ENCODE results near the gene MME. TPM values are rescaled to one million over a fixed set of nuclear protein-coding genes. Genes with fewer than 3 reads are reported as not detected.
"Not testable (repeated sequence)": the region's sequence is repeated elsewhere in the genome, so short reads cannot be mapped to it uniquely, and the experiment has no call there.

Gene MME
- total RNA-seq, 1 donor from 2014 or later, result 0.91 TPM

DNA sequence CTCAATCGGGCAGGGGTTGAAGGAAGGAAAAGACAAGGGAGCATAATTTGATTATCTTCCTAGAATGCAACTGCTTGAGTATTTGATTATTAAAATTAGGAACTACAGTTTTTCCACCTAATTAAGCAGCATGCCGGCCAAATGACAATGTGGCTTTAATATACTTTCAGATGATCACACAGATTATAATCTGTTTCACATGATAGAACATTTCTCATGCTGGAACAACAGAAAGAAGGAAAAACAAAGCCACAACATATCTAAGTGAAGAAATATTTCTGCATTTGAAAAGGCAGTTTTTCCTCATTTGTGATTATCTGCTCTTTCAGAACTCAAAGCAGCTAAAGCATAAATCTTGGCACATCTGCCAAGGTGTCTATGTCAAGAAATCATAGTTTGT is 130.6 kb downstream of the MME start:
- Mint-ChIP-seq H3K36me3 (ENCODE audit: low read depth) (no peaks in the 10 kb centered on the region), H3K4me1 (no peaks in the 10 kb centered on the region), H3K27ac (ENCODE audit: unreplicated experiment) (no peak overlapping the region), H3K4me3 (no peak overlapping the region), H3K9me3 (peaks cover 3% of the 10 kb centered on the region), H3K27me3 (ENCODE audit: low read depth) (no peaks in the 10 kb centered on the region)
- DNase-seq (ENCODE audit: low read depth, low spot score), result no peak
- TF ChIP-seq, protein P1, sequence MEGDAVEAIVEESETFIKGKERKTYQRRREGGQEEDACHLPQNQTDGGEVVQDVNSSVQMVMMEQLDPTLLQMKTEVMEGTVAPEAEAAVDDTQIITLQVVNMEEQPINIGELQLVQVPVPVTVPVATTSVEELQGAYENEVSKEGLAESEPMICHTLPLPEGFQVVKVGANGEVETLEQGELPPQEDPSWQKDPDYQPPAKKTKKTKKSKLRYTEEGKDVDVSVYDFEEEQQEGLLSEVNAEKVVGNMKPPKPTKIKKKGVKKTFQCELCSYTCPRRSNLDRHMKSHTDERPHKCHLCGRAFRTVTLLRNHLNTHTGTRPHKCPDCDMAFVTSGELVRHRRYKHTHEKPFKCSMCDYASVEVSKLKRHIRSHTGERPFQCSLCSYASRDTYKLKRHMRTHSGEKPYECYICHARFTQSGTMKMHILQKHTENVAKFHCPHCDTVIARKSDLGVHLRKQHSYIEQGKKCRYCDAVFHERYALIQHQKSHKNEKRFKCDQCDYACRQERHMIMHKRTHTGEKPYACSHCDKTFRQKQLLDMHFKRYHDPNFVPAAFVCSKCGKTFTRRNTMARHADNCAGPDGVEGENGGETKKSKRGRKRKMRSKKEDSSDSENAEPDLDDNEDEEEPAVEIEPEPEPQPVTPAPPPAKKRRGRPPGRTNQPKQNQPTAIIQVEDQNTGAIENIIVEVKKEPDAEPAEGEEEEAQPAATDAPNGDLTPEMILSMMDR (conservative IDR thresholded peaks at IDR 0.05), result no peak

DNA sequence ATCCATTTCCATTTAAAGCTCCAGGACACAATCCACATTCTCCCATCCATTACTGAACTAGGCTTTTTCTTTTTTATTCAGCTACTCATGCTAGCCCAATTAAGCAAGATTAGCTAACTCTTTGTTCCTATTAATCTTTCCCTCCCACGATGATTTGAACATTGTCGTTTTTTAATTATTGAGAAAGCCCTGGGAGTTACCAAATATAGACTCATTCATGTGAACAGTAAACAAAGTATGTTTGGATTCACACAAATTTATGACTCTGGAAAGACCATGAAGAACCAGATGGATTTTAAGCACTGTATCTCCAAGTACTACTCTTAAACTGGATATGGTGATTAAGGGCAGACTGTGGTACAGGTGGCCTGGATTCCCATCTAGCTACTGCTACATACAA is 131.1 kb downstream of the MME start:
- H3K9me3 Mint-ChIP-seq, result peaks cover 3% of the 10 kb centered on the region
- no peak for DNase-seq (ENCODE audit: low read depth, low spot score)
- no peaks in the 10 kb centered on the region for H3K36me3 Mint-ChIP-seq (ENCODE audit: low read depth)
- H3K27me3 Mint-ChIP-seq (ENCODE audit: low read depth), result no peaks in the 10 kb centered on the region
- TF ChIP-seq, protein P1 (conservative IDR thresholded peaks at IDR 0.05), result no peak
- H3K4me1 Mint-ChIP-seq, result no peaks in the 10 kb centered on the region
- H3K4me3 Mint-ChIP-seq, result no peak overlapping the region
- no peak overlapping the region for H3K27ac Mint-ChIP-seq (ENCODE audit: unreplicated experiment)

DNA sequence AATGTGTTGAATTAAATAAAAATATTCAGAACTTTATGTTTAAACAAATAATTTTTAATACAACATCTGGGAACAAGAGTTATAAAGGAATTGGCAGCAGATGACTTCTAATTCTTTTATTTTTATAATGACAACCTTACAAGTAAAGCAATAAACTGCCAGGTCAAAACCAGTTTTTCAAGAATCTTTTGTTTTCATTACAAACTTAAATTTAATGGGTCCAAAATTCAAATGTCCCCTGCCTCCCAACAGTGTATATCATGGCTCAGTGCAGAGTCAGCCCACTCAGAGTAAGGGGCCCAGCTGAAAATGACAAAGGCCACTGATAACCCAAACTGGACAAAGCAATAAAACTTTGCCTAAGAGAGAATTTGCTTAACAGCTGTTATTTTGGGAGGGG is 131.8 kb downstream of the MME start:
- H3K9me3 Mint-ChIP-seq, result peaks cover 3% of the 10 kb centered on the region
- TF ChIP-seq, protein P1 (conservative IDR thresholded peaks at IDR 0.05), result no peak
- H3K4me1 Mint-ChIP-seq, result no peaks in the 10 kb centered on the region
- no peaks in the 10 kb centered on the region for H3K36me3 Mint-ChIP-seq (ENCODE audit: low read depth)
- H3K27ac Mint-ChIP-seq (ENCODE audit: unreplicated experiment), result no peak overlapping the region
- no peak overlapping the region for H3K4me3 Mint-ChIP-seq
- no peak for DNase-seq (ENCODE audit: low read depth, low spot score)
- no peaks in the 10 kb centered on the region for H3K27me3 Mint-ChIP-seq (ENCODE audit: low read depth)

DNA sequence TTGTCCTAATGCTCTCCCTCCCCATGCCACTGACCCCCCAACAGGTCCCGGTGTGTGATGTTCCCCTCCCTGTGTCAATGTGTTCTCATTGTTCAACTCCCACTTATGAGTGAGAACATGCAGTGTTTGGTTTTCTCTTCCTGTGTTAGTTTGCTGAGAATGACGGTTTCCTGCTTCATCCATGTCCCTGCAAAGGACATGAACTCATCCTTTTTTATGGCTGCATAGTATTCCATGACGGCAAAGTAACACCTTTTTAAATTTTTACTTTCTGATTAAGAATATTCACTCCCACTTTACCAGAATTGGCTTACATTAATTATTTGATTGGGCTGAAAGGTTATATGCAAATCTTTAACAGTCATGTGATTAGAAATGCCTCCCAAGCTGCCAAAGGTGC is 135.9 kb downstream of the MME start:
- H3K27ac Mint-ChIP-seq (ENCODE audit: unreplicated experiment); H3K9me3 Mint-ChIP-seq; H3K27me3 Mint-ChIP-seq (ENCODE audit: low read depth); H3K36me3 Mint-ChIP-seq (ENCODE audit: low read depth); H3K4me3 Mint-ChIP-seq; H3K4me1 Mint-ChIP-seq; DNase-seq (ENCODE audit: low read depth, low spot score): not testable (repeated sequence)

DNA sequence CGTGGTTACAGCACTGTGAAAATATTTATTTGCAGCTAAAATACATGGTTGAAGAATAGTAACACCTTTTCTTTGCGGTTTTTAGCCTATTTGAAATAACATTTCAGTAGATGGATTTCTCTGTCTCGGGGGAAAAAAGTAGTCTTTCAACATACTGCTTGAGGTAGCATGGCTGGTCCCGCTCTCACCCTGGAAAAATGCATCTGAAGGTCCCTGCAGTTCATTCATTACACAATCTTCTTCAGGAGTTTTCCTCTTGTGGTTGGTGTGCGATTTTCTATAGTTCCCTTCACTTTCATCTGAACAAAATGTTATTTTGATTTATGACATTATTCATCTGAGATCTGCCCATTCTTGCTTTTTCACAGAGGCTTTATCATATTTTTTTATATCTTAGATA is 137.5 kb downstream of the MME start:
- Mint-ChIP-seq H3K9me3 (peaks cover 3% of the 10 kb centered on the region), H3K4me1 (no peaks in the 10 kb centered on the region), H3K36me3 (ENCODE audit: low read depth) (no peaks in the 10 kb centered on the region), H3K27ac (ENCODE audit: unreplicated experiment) (no peak overlapping the region), H3K4me3 (no peak overlapping the region), H3K27me3 (ENCODE audit: low read depth) (no peaks in the 10 kb centered on the region)
- TF ChIP-seq, protein P1 (conservative IDR thresholded peaks at IDR 0.05), result no peak
- DNase-seq (ENCODE audit: low read depth, low spot score), result no peak

DNA sequence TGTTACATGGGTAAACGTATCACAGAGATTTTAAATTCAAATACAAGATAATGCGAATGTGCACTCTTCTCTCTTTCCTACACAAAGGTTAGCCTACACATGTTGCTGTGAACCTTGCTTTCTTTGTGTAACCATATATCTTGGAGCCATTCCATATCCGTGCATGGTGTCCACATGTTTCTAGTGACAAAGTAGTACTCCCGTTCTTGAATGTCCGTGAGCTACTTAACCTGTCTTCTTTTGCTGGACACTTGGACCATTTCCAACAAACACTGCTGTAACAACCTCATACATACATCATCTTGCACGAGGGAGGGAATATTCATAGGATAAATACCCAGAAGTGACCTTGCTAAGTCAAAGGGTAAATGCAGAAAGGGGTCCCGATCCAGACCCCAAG is 138.3 kb downstream of the MME start:
- no peaks in the 10 kb centered on the region for H3K36me3 Mint-ChIP-seq (ENCODE audit: low read depth)
- no peak overlapping the region for H3K27ac Mint-ChIP-seq (ENCODE audit: unreplicated experiment)
- no peaks in the 10 kb centered on the region for H3K27me3 Mint-ChIP-seq (ENCODE audit: low read depth)
- peaks cover 3% of the 10 kb centered on the region for H3K9me3 Mint-ChIP-seq
- H3K4me1 Mint-ChIP-seq, result no peaks in the 10 kb centered on the region
- H3K4me3 Mint-ChIP-seq, result no peak overlapping the region
- DNase-seq (ENCODE audit: low read depth, low spot score), result no peak
- TF ChIP-seq, protein P1 (conservative IDR thresholded peaks at IDR 0.05), result no peak
